Measurements from ENCODE around the gene ESAM.

DNA sequence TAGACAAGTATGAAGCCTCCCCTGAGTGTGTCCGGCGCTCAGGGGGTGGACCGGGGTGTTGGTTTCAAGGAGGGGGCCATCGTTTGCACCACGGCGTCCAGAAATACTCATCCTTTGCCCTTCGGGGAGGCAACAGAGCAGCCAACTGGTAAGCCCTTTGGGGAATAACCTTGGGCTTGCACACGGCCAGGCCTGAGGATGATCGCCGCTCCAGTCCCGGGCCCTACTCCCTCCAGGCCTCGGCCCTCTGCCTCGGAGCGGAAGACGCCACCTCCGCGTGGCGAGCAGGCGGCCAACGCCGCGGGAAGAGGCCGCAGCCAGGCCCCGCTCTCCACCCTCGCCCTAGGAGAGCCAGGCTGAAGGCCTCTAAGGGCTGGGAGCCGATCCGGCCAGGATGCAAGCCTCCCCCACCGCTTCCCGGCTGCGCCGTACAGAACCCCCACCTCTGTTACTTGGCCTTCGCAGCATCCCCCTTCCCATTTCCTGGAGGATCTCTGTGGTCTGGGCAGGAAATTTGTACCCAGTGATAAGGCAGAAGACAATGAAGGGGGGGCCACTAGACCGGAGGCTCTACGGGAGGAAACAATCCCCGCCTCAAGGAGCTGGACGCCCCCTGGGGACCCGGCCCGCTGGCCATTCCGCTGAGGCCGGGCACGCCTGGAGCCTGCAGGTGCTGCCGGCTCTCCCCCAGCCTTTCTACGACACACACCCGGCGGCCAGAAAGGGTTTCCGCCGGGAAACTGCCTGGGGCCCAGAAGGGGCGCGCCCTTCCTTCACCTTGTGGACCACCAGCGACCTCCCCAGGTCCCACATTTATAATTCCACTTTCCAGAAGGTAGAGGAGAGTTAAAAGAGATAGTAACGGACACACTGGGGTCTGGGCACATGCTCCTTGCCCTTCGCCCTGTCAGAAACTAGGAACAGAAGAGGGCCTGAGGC, 2.6 kb downstream of the ESAM start:
- TF ChIP-seq, protein P1, sequence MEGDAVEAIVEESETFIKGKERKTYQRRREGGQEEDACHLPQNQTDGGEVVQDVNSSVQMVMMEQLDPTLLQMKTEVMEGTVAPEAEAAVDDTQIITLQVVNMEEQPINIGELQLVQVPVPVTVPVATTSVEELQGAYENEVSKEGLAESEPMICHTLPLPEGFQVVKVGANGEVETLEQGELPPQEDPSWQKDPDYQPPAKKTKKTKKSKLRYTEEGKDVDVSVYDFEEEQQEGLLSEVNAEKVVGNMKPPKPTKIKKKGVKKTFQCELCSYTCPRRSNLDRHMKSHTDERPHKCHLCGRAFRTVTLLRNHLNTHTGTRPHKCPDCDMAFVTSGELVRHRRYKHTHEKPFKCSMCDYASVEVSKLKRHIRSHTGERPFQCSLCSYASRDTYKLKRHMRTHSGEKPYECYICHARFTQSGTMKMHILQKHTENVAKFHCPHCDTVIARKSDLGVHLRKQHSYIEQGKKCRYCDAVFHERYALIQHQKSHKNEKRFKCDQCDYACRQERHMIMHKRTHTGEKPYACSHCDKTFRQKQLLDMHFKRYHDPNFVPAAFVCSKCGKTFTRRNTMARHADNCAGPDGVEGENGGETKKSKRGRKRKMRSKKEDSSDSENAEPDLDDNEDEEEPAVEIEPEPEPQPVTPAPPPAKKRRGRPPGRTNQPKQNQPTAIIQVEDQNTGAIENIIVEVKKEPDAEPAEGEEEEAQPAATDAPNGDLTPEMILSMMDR (IDR thresholded peaks at IDR 0.05), result no peak
- TF ChIP-seq ZFX (IDR thresholded peaks at IDR 0.05; ENCODE audit: borderline replicate concordance), result no peak

All from 22Rv1 (cell line).